HL-60 (cell line): ENCODE data around the gene SLC49A3.

Experiments used
- DNase-seq, 2 experiments: peaks; one replicate each; pipeline ENCODE4 v3.0.0-alpha.2; 2010 to 2020; ENCODE audit warnings: low read depth in 1 of 2, low spot score in 1 of 2
- H3K27ac ChIP-seq: fragments of 250-450 bp; sonication (Bioruptor Pico); replicated peaks from 2 replicates; pipeline ENCODE4 v1.5.1; 2020; ENCODE audit warnings: mild to moderate bottlenecking, moderate library complexity
- H3K27me3 ChIP-seq: fragments of 250-450 bp; sonication (Bioruptor Pico); 2 replicates; pipeline ENCODE4 v1.5.1; 2021; ENCODE audit warnings: mild to moderate bottlenecking, moderate library complexity; ENCODE audit not compliant: insufficient read depth, poor library complexity, severe bottlenecking
- H3K4me3 ChIP-seq: replicated peaks from 2 replicates; pipeline ENCODE4 v1.5.1; 2011; ENCODE audit warnings: mild to moderate bottlenecking, control low read depth, low read length; ENCODE audit not compliant: insufficient read depth
- GABPA ChIP-seq: IDR thresholded peaks from 2 replicates; pipeline ENCODE4 v1.6.1; 2012; ENCODE audit warnings: low read depth
- POLR2AphosphoS5 ChIP-seq: IDR thresholded peaks from 2 replicates; pipeline ENCODE4 v1.6.1; 2012; ENCODE audit warnings: low read depth
- SPI1 ChIP-seq: IDR thresholded peaks from 2 replicates; pipeline ENCODE4 v1.6.1; 2012; ENCODE audit warnings: low read depth, mild to moderate bottlenecking, borderline replicate concordance
- TF ChIP-seq, protein P1 (sequence below): IDR thresholded peaks from one replicate; pipeline ENCODE4 v1.5.1; 2011; ENCODE audit warnings: low read length, control low read depth, inconsistent platforms; ENCODE audit not compliant: insufficient read depth
- TF ChIP-seq, protein P2 (sequence below): IDR thresholded peaks from 2 replicates; pipeline ENCODE4 v1.6.1; 2012; ENCODE audit warnings: low read depth; ENCODE audit not compliant: insufficient replicate concordance

SLC49A3 gene

DNA sequence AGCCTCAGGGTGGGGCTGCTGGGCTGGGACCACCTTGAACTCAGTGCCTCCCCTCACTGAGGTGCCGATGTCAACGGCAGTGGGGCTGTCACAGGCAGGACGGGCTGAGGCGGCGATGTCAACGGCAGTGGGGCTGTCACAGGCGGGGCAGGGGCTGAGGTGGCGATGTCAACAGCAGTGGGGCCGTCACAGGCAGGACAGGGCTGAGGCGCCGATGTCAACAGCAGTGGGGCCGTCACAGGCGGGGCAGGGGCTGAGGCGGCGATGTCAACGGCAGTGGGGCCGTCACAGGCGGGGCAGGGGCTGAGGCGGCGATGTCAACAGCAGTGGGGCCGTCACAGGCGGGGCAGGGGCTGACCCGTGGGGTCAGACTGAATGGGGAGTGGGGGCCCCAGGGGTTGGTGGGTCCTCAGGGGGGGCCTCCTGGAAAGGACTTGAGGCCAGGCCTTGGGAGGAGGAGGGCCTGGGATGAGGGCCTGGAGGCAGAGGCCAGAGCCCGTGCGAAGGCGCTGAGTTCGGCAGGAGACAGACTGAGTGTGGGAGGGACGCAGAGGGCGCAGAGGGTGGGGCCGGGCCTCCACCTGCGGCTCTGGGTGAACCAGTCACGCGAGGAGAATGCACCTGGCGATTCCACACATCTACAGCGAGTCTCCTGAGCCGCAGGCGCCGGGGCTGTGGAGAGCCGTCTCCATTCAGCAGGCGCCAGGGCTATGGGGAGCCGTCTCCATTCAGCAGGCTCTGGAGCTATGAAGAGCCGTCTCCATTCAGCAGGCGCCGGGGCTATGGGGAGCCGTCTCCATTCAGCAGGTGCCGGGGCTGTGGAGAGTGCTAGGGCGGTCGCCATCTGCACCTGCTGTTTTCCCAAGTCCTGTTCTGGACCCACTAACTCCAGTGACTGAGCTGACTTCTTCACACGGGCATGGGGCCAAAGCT, 37.7 kb downstream of the SLC49A3 start:
- DNase-seq = no peak
- TF ChIP-seq POLR2AphosphoS5 = no peak
- TF ChIP-seq GABPA = no peak
- no peaks in the 10 kb centered on the region for H3K27me3 ChIP-seq
- H3K27ac ChIP-seq = no peak overlapping the region
- no peak overlapping the region for H3K4me3 ChIP-seq

DNA sequence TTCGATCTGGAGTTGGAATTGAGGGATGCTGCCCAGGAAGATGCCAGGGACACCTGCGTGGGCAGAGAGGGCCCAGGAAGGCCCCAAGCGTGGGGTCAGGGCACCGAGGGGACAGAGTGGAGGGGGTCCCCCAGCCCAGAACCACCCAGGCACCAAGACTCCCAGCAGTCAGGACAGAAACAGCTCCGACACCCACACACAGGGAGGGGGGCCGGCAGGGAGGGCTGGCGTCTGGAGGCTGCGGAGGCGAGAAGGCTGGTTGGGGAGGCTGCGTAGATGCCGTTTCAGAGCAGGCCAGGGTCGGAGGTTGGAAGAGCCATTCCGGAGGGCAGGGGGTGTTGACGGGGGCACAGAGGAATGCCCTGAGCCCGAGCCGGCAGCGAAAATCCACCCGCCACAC, 38.5 kb downstream of the SLC49A3 start:
- no peak overlapping the region for H3K4me3 ChIP-seq
- no peaks in the 10 kb centered on the region for H3K27me3 ChIP-seq
- no peak overlapping the region for H3K27ac ChIP-seq
- TF ChIP-seq, protein P1, sequence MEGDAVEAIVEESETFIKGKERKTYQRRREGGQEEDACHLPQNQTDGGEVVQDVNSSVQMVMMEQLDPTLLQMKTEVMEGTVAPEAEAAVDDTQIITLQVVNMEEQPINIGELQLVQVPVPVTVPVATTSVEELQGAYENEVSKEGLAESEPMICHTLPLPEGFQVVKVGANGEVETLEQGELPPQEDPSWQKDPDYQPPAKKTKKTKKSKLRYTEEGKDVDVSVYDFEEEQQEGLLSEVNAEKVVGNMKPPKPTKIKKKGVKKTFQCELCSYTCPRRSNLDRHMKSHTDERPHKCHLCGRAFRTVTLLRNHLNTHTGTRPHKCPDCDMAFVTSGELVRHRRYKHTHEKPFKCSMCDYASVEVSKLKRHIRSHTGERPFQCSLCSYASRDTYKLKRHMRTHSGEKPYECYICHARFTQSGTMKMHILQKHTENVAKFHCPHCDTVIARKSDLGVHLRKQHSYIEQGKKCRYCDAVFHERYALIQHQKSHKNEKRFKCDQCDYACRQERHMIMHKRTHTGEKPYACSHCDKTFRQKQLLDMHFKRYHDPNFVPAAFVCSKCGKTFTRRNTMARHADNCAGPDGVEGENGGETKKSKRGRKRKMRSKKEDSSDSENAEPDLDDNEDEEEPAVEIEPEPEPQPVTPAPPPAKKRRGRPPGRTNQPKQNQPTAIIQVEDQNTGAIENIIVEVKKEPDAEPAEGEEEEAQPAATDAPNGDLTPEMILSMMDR = no peak
- TF ChIP-seq GABPA (no peak), SPI1 (no peak), POLR2AphosphoS5 (no peak)
- TF ChIP-seq, protein P2, sequence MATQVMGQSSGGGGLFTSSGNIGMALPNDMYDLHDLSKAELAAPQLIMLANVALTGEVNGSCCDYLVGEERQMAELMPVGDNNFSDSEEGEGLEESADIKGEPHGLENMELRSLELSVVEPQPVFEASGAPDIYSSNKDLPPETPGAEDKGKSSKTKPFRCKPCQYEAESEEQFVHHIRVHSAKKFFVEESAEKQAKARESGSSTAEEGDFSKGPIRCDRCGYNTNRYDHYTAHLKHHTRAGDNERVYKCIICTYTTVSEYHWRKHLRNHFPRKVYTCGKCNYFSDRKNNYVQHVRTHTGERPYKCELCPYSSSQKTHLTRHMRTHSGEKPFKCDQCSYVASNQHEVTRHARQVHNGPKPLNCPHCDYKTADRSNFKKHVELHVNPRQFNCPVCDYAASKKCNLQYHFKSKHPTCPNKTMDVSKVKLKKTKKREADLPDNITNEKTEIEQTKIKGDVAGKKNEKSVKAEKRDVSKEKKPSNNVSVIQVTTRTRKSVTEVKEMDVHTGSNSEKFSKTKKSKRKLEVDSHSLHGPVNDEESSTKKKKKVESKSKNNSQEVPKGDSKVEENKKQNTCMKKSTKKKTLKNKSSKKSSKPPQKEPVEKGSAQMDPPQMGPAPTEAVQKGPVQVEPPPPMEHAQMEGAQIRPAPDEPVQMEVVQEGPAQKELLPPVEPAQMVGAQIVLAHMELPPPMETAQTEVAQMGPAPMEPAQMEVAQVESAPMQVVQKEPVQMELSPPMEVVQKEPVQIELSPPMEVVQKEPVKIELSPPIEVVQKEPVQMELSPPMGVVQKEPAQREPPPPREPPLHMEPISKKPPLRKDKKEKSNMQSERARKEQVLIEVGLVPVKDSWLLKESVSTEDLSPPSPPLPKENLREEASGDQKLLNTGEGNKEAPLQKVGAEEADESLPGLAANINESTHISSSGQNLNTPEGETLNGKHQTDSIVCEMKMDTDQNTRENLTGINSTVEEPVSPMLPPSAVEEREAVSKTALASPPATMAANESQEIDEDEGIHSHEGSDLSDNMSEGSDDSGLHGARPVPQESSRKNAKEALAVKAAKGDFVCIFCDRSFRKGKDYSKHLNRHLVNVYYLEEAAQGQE = no peak
- no peak for DNase-seq

DNA sequence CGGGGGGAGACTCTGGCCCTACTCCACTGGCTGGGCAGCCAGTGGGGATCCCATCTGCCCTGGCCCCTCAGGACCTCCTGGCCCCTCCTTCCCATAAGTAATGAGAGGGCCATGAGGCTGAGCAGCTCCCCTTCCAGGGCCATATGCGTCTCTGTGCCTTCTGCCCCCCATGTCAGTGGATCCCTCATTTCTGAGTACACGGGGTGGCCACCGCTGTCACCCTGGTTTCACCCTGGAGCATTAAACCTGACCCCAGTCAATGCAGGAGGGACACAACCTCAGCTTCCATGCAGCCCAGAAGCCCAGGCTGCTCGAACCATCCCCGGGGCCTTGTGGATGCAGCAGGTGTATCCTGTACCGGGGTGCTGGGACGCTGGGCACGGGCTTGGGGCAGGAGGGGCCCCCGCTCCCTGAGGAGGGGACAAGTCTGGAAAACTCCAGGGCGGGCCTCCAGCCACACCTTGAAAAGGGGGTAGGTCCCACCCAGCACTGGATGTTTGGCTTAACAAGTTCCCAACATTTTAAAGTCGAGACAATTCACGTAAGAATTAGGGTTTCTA, 39.1 kb downstream of the SLC49A3 start:
- Histone ChIP-seq H3K4me3 (no peak overlapping the region), H3K27me3 (no peaks in the 10 kb centered on the region), H3K27ac (no peak overlapping the region)
- DNase-seq = no peak
- TF ChIP-seq, protein P1 = no peak
- TF ChIP-seq GABPA (no peak), SPI1 (no peak), POLR2AphosphoS5 (no peak)
- TF ChIP-seq, protein P2 = no peak

DNA sequence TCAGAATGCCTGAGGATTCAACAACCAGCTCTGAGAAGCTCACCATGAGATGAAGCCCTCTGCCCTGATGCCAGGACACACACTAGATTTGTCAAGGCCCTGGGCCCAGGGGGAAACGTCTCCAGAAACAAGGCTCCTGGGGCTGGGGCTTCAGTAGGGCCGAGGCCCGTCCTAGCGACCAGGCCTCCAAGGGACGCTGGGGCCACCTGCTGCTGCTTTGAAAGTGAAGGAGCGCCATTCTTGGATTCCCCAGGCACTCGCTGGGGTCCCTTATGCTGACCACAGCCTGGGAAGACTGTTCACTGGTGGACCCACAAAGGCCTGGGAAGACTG, 39.7 kb downstream of the SLC49A3 start:
- H3K4me3 ChIP-seq = no peak overlapping the region
- no peaks in the 10 kb centered on the region for H3K27me3 ChIP-seq
- TF ChIP-seq SPI1 = no peak
- TF ChIP-seq, protein P2 = no peak
- no peak for TF ChIP-seq POLR2AphosphoS5
- TF ChIP-seq, protein P1 = no peak
- no peak for TF ChIP-seq GABPA
- H3K27ac ChIP-seq = no peak overlapping the region
- DNase-seq = no peak
